Effector memory CD4-positive, alpha-beta T cell (primary cell): ENCODE results near the gene RASGRF1.

Experiments
- DNase-seq, 3 donors: peaks; one replicate each; pipeline ENCODE4 v3.0.0-alpha.2; 2020
- H3K27ac ChIP-seq: 2 replicates; pipeline ENCODE4 v1.7.0; 2013; ENCODE audit warnings: mild to moderate bottlenecking, low read length, moderate library complexity; ENCODE audit not compliant: insufficient read depth, poor library complexity, severe bottlenecking
- H3K27me3 ChIP-seq: replicated peaks from 2 replicates; pipeline ENCODE4 v1.7.0; 2013; ENCODE audit warnings: mild to moderate bottlenecking, low read length; ENCODE audit not compliant: insufficient read depth, control insufficient read depth, poor library complexity, severe bottlenecking
- H3K36me3 ChIP-seq: 2 replicates; pipeline ENCODE4 v1.7.0; 2013; ENCODE audit warnings: mild to moderate bottlenecking, low read length, moderate library complexity; ENCODE audit not compliant: control insufficient read depth, insufficient read depth
- H3K4me1 ChIP-seq: 2 replicates; pipeline ENCODE4 v1.7.0; 2013; ENCODE audit warnings: low read length, mild to moderate bottlenecking; ENCODE audit not compliant: control insufficient read depth, insufficient read depth, poor library complexity, severe bottlenecking
- H3K4me3 ChIP-seq: 2 replicates; pipeline ENCODE4 v1.7.0; 2013; ENCODE audit warnings: low read length, low read depth, mild to moderate bottlenecking; ENCODE audit not compliant: insufficient read depth, poor library complexity, severe bottlenecking
- H3K9me3 ChIP-seq: 2 replicates; pipeline ENCODE4 v1.7.0; 2013; ENCODE audit warnings: mild to moderate bottlenecking, low read length, moderate library complexity; ENCODE audit not compliant: control insufficient read depth

The RASGRF1 gene

GRCh38 chr15:78983146-78983918 is 107.2 kb downstream of the RASGRF1 start:
- H3K4me3 ChIP-seq = no peak overlapping the region
- no peaks in the 10 kb centered on the region for H3K9me3 ChIP-seq
- no peak for DNase-seq
- H3K27ac ChIP-seq = no peak overlapping the region
- no peaks in the 10 kb centered on the region for H3K4me1 ChIP-seq
- H3K27me3 ChIP-seq = no peaks in the 10 kb centered on the region
- no peaks in the 10 kb centered on the region for H3K36me3 ChIP-seq

- Histone ChIP-seq H3K4me1 (no peaks in the 10 kb centered on the region), H3K27ac (no peak overlapping the region), H3K27me3 (no peaks in the 10 kb centered on the region), H3K36me3 (no peaks in the 10 kb centered on the region), H3K4me3 (no peak overlapping the region), H3K9me3 (no peaks in the 10 kb centered on the region)
- no peak for DNase-seq
These were observed 107.8 kb downstream of the RASGRF1 start for GRCh38 chr15:78982736-78983135.

GRCh38 chr15:78981532-78982313 is 108.9 kb downstream of the RASGRF1 start:
- no peak for DNase-seq
- Histone ChIP-seq H3K9me3 (no peaks in the 10 kb centered on the region), H3K36me3 (no peaks in the 10 kb centered on the region), H3K4me1 (no peaks in the 10 kb centered on the region), H3K27ac (no peak overlapping the region), H3K4me3 (no peak overlapping the region), H3K27me3 (no peaks in the 10 kb centered on the region)

GRCh38 chr15:78979456-78980320 is 110.9 kb downstream of the RASGRF1 start:
- Histone ChIP-seq H3K4me3 (no peak overlapping the region), H3K4me1 (no peaks in the 10 kb centered on the region), H3K27me3 (no peaks in the 10 kb centered on the region), H3K36me3 (no peaks in the 10 kb centered on the region), H3K27ac (no peak overlapping the region), H3K9me3 (no peaks in the 10 kb centered on the region)
- DNase-seq = peak in 1 of 3 donors; percentile 22

- H3K4me3 ChIP-seq = no peak overlapping the region
- DNase-seq = no peak
These were observed 111.9 kb downstream of the RASGRF1 start for GRCh38 chr15:78978601-78979179.

GRCh38 chr15:78977591-78978347 is 112.8 kb downstream of the RASGRF1 start:
- Histone ChIP-seq H3K4me3 (no peak overlapping the region), H3K36me3 (no peaks in the 10 kb centered on the region), H3K4me1 (no peaks in the 10 kb centered on the region), H3K27ac (no peak overlapping the region), H3K9me3 (no peaks in the 10 kb centered on the region), H3K27me3 (no peaks in the 10 kb centered on the region)
- DNase-seq = no peak

More at GRCh38 chr15:78978601-78979179, 111.9 kb downstream of the RASGRF1 start:
- Histone ChIP-seq H3K9me3 (no peaks in the 10 kb centered on the region), H3K27ac (no peak overlapping the region), H3K36me3 (no peaks in the 10 kb centered on the region), H3K27me3 (no peaks in the 10 kb centered on the region), H3K4me1 (no peaks in the 10 kb centered on the region)

- H3K4me1 ChIP-seq = no peaks in the 10 kb centered on the region
- H3K9me3 ChIP-seq = no peaks in the 10 kb centered on the region
- H3K27me3 ChIP-seq = no peaks in the 10 kb centered on the region
- H3K4me3 ChIP-seq = no peak overlapping the region
- DNase-seq = no peak
- no peak overlapping the region for H3K27ac ChIP-seq
- H3K36me3 ChIP-seq = no peaks in the 10 kb centered on the region
These were observed 113.4 kb downstream of the RASGRF1 start for GRCh38 chr15:78977091-78977571.

GRCh38 chr15:78976691-78977090 is 113.9 kb downstream of the RASGRF1 start:
- no peak overlapping the region for H3K27ac ChIP-seq
- no peak for DNase-seq
- H3K36me3 ChIP-seq = no peaks in the 10 kb centered on the region
- H3K4me1 ChIP-seq = no peaks in the 10 kb centered on the region
- H3K9me3 ChIP-seq = no peaks in the 10 kb centered on the region
- no peak overlapping the region for H3K4me3 ChIP-seq
- H3K27me3 ChIP-seq = no peaks in the 10 kb centered on the region
